ENCODE data around the gene FAT2. TPM values are rescaled to one million over a fixed set of nuclear protein-coding genes. Genes with fewer than 3 reads are reported as not detected.

Gene FAT2
- total RNA-seq, 1 experiment from 2014 or later, result 0.48 TPM

DNA sequence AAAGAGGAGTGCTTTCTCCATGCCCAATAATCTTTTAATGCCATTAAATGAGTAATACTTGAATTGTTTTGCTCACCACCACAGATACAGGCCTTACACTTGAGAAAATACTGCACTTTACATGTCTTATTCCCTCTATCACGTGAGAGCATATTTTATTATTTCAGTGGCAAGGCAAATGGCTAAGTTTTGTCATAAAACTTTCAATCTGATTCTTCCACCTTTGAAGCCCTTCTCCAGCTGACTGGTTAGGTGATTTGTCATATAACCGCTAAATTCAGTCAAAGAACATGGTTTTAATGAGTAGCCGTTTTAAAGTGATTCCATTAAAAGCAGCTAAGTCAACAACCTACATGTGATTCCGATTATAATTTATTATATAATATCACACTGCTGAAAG lies 43.8 kb downstream of the FAT2 start:
- Histone ChIP-seq H3K4me1 (replicated peaks; ENCODE audit: insufficient read depth) (no peaks in the 10 kb centered on the region), H3F3A (ENCODE audit: insufficient read depth, low read depth) (no peaks in the 10 kb centered on the region), H4K20me1 (ENCODE audit: insufficient read depth) (no peaks in the 10 kb centered on the region), H3K36me3 (ENCODE audit: low read depth) (no peaks in the 10 kb centered on the region), H3K4me3 (no peak overlapping the region), H3K79me2 (ENCODE audit: low read depth) (no peaks in the 10 kb centered on the region), H3K27ac (no peak overlapping the region), H3K9me3 (ENCODE audit: insufficient read depth, low read depth) (no peaks in the 10 kb centered on the region), H3K27me3 (ENCODE audit: insufficient read depth, low read depth) (peaks cover 29% of the 10 kb centered on the region), H3K4me2 (no peak overlapping the region), H2AFZ (no peak overlapping the region), H3K9me2 (ENCODE audit: insufficient read depth) (no peaks in the 10 kb centered on the region)
- intact Hi-C loops (cut with micrococcal nuclease; ENCODE audit: unreplicated experiment), result no loop called here
- CTCF ChIA-PET, result no interaction called here
- TF ChIP-seq, protein P1, sequence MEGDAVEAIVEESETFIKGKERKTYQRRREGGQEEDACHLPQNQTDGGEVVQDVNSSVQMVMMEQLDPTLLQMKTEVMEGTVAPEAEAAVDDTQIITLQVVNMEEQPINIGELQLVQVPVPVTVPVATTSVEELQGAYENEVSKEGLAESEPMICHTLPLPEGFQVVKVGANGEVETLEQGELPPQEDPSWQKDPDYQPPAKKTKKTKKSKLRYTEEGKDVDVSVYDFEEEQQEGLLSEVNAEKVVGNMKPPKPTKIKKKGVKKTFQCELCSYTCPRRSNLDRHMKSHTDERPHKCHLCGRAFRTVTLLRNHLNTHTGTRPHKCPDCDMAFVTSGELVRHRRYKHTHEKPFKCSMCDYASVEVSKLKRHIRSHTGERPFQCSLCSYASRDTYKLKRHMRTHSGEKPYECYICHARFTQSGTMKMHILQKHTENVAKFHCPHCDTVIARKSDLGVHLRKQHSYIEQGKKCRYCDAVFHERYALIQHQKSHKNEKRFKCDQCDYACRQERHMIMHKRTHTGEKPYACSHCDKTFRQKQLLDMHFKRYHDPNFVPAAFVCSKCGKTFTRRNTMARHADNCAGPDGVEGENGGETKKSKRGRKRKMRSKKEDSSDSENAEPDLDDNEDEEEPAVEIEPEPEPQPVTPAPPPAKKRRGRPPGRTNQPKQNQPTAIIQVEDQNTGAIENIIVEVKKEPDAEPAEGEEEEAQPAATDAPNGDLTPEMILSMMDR (conservative IDR thresholded peaks at IDR 0.05), result no peak
- TF ChIP-seq EZH2 (IDR thresholded peaks at IDR 0.05; ENCODE audit: low read depth), result no peak
- BruUV-seq (replicated peaks), result no TSS peak
- POLR2A ChIA-PET (ENCODE audit: unreplicated experiment), result no interaction called here
- no peak for DNase-seq

DNA sequence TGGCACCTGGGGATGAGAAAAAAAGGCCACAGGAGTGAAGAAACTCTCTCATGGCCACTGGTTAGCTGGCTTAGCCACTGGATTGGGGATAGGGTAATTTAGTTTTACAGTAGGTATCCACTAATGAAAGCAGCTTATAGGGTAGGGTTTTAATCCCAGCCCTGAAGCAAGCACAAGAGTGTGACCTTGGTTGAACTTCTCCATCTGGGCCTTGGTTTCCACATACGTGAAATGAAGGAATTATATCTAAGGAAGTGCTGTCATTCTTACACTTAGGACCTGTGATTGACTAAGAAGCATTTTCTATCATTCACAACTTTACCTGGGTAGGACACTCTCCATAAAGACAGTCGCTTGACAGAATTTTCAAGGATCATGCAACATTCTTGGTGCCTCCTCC lies 49.6 kb downstream of the FAT2 start:
- H3F3A ChIP-seq (ENCODE audit: insufficient read depth, low read depth), result no peaks in the 10 kb centered on the region
- no peak overlapping the region for H2AFZ ChIP-seq
- no peaks in the 10 kb centered on the region for H3K4me1 ChIP-seq (replicated peaks; ENCODE audit: insufficient read depth)
- POLR2A ChIA-PET (ENCODE audit: unreplicated experiment), result no interaction called here
- no peaks in the 10 kb centered on the region for H3K36me3 ChIP-seq (ENCODE audit: low read depth)
- DNase-seq, result no peak
- CTCF ChIA-PET, result no interaction called here
- BruUV-seq (replicated peaks), result no TSS peak
- H3K79me2 ChIP-seq (ENCODE audit: low read depth), result no peaks in the 10 kb centered on the region
- no peaks in the 10 kb centered on the region for H4K20me1 ChIP-seq (ENCODE audit: insufficient read depth)
- TF ChIP-seq, protein P1 (conservative IDR thresholded peaks at IDR 0.05), result no peak
- no peak for TF ChIP-seq EZH2 (IDR thresholded peaks at IDR 0.05; ENCODE audit: low read depth)
- peaks cover 43% of the 10 kb centered on the region for H3K27me3 ChIP-seq (ENCODE audit: insufficient read depth, low read depth)
- H3K4me2 ChIP-seq, result no peak overlapping the region
- H3K27ac ChIP-seq, result no peak overlapping the region
- H3K9me3 ChIP-seq (ENCODE audit: insufficient read depth, low read depth), result no peaks in the 10 kb centered on the region
- no peak overlapping the region for H3K4me3 ChIP-seq
- intact Hi-C loops (cut with micrococcal nuclease; ENCODE audit: unreplicated experiment), result no loop called here
- H3K9me2 ChIP-seq (ENCODE audit: insufficient read depth), result no peaks in the 10 kb centered on the region

Other genes starting within 250 kb of the FAT2 start
- gene SLC36A2, start 243.8 kb downstream of the FAT2 start, total RNA-seq (2021), result not detected in 2 replicates
- gene SLC36A1, start 143.7 kb downstream of the FAT2 start, total RNA-seq (2021), result 7.4 and 11.0 TPM in 2 replicates
- 68.7 and 84.1 TPM in 2 replicates for gene SPARC, start 95.6 kb upstream of the FAT2 start, total RNA-seq (2021)
- 175 and 201 TPM in 2 replicates for gene ATOX1, start 167.3 kb upstream of the FAT2 start, total RNA-seq (2021)
- 203 and 254 TPM in 2 replicates for gene G3BP1, start 180.6 kb upstream of the FAT2 start, total RNA-seq (2021)

Data from PC-9 (cell line).